Epithelial cell of prostate (primary cell): ENCODE measurements around the gene GPX4.

Experiments
- DNase-seq: peaks from one replicate; pipeline ENCODE4 v3.0.0-alpha.2; 2011; ENCODE audit warnings: low read depth, low spot score
- H3K27ac ChIP-seq: fragments of 450-650 bp; 2 replicates; pipeline ENCODE4 v1.5.1; 2017; ENCODE audit warnings: mild to moderate bottlenecking

Gene GPX4

GRCh38 chr19:1103708-1104310, at the start of gene GPX4:
Gene GPX4 (plus strand): TSS chr19:1103994. CDS start chr19:1104044, 50 bp downstream.
- peak; percentile 94 for DNase-seq
- peak within 1 kb of the TSS; percentile 96 for H3K27ac ChIP-seq

- H3K27ac ChIP-seq: no peak overlapping the region
- no peak for DNase-seq
Observed at GRCh38 chr19:1054102-1055027, 49.4 kb upstream of the GPX4 start.

GRCh38 chr19:1055028-1055425, 48.8 kb upstream of the GPX4 start:
- no peak for DNase-seq
- no peak overlapping the region for H3K27ac ChIP-seq

GRCh38 chr19:1055886-1056620, 47.7 kb upstream of the GPX4 start:
- DNase-seq: no peak

GRCh38 chr19:1057176-1057855, 46.5 kb upstream of the GPX4 start:
- H3K27ac ChIP-seq: no peak overlapping the region
- no peak for DNase-seq

More at GRCh38 chr19:1055886-1056620, 47.7 kb upstream of the GPX4 start:
- no peak overlapping the region for H3K27ac ChIP-seq

GRCh38 chr19:1058112-1058511, 45.7 kb upstream of the GPX4 start:
- H3K27ac ChIP-seq: no peak overlapping the region
- DNase-seq: no peak

GRCh38 chr19:1060689-1061088, 43.1 kb upstream of the GPX4 start:
- no peak overlapping the region for H3K27ac ChIP-seq
- no peak for DNase-seq

GRCh38 chr19:1061987-1062386, 41.8 kb upstream of the GPX4 start:
- DNase-seq: no peak
- H3K27ac ChIP-seq: no peak overlapping the region

- H3K27ac ChIP-seq: no peak overlapping the region
- DNase-seq: no peak
Observed at GRCh38 chr19:1062387-1063029, 41.3 kb upstream of the GPX4 start.

GRCh38 chr19:1063030-1063908, 40.5 kb upstream of the GPX4 start:
- DNase-seq: no peak
- no peak overlapping the region for H3K27ac ChIP-seq

- DNase-seq: no peak
- no peak overlapping the region for H3K27ac ChIP-seq
Observed at GRCh38 chr19:1063909-1064660, 39.7 kb upstream of the GPX4 start.

- no peak overlapping the region for H3K27ac ChIP-seq
- no peak for DNase-seq
Observed at GRCh38 chr19:1064661-1065605, 38.9 kb upstream of the GPX4 start.

GRCh38 chr19:1065606-1066109, 38.1 kb upstream of the GPX4 start:
- no peak overlapping the region for H3K27ac ChIP-seq
- DNase-seq: no peak

- DNase-seq: no peak
- no peak overlapping the region for H3K27ac ChIP-seq
Observed at GRCh38 chr19:1066251-1066747, 37.5 kb upstream of the GPX4 start.

- H3K27ac ChIP-seq: no peak within 1 kb of the TSS
- DNase-seq: no peak
Observed at GRCh38 chr19:1066748-1067340, 37.0 kb upstream of the GPX4 start, which contains the start of gene ARHGAP45. Gene ARHGAP45 (plus strand): TSS chr19:1067167. CDS start chr19:1067406, 239 bp downstream.

GRCh38 chr19:1067341-1067957, 36.3 kb upstream of the GPX4 start:
- DNase-seq: no peak
- H3K27ac ChIP-seq: no peak overlapping the region
